Kidney glomerular epithelial cell (primary cell): ENCODE measurements around the gene SLC5A9.
"Not testable (repeated sequence)": the region's sequence is repeated elsewhere in the genome, so short reads cannot be mapped to it uniquely, and the experiment has no call there.

Source experiments
- DNase-seq: peaks from one replicate; lab custom pipeline; 2025; lab: John Stamatoyannopoulos, UW

The SLC5A9 gene

GRCh38 chr1:48242141-48242736 is 19.7 kb downstream of the SLC5A9 start:
- DNase-seq = no peak

- DNase-seq = no peak
Observed at GRCh38 chr1:48245106-48245505, 22.6 kb downstream of the SLC5A9 start.

- DNase-seq = no peak
Observed at GRCh38 chr1:48246727-48247126, 24.2 kb downstream of the SLC5A9 start.

GRCh38 chr1:48248356-48248755 is 25.8 kb downstream of the SLC5A9 start:
- no peak for DNase-seq

- DNase-seq = no peak
Observed at GRCh38 chr1:48249868-48250267, 27.4 kb downstream of the SLC5A9 start.

- DNase-seq = no peak
Observed at GRCh38 chr1:48250572-48250971, 28.1 kb downstream of the SLC5A9 start.

GRCh38 chr1:48251323-48251722 is 28.8 kb downstream of the SLC5A9 start:
- no peak for DNase-seq

- no peak for DNase-seq
Observed at GRCh38 chr1:48251821-48252220, 29.3 kb downstream of the SLC5A9 start.

- DNase-seq = peak; percentile 0
Observed at GRCh38 chr1:48254254-48254653, 31.7 kb downstream of the SLC5A9 start.

- DNase-seq = no peak
Observed at GRCh38 chr1:48258106-48258505, 35.6 kb downstream of the SLC5A9 start.

- no peak for DNase-seq
Observed at GRCh38 chr1:48261881-48262400, 39.4 kb downstream of the SLC5A9 start.

- DNase-seq = no peak
Observed at GRCh38 chr1:48263041-48263440, 40.5 kb downstream of the SLC5A9 start.

GRCh38 chr1:48266576-48266975 is 44.1 kb downstream of the SLC5A9 start:
- no peak for DNase-seq

GRCh38 chr1:48277437-48277836 is 54.9 kb downstream of the SLC5A9 start:
- not testable (repeated sequence) for DNase-seq

GRCh38 chr1:48282329-48282728 is 59.8 kb downstream of the SLC5A9 start:
- not testable (repeated sequence) for DNase-seq

GRCh38 chr1:48284696-48285420 is 62.3 kb downstream of the SLC5A9 start:
- DNase-seq = not testable (repeated sequence)

GRCh38 chr1:48285525-48285924 is 63.0 kb downstream of the SLC5A9 start:
- no peak for DNase-seq

- no peak for DNase-seq
Observed at GRCh38 chr1:48291421-48291820, 68.9 kb downstream of the SLC5A9 start.

- DNase-seq = no peak
Observed at GRCh38 chr1:48292706-48293105, 70.2 kb downstream of the SLC5A9 start.

- DNase-seq = not testable (repeated sequence)
Observed at GRCh38 chr1:48294094-48294493, 71.6 kb downstream of the SLC5A9 start.

- DNase-seq = no peak
Observed at GRCh38 chr1:48294656-48295055, 72.1 kb downstream of the SLC5A9 start.
